Heart right ventricle (tissue), 16 donors: ENCODE measurements around the gene HCLS1. TPM values are rescaled to one million over a fixed set of nuclear protein-coding genes. Genes with fewer than 3 reads are reported as not detected.
A peak's percentile ranks its signal among the peaks of the same experiment; 100 is the strongest.

ENCODE experiments used
- ATAC-seq, 8 donors: fragments of 200-7000 bp; cut with Tn5 transposase; one replicate each; pipeline ENCODE4 v1.9.1; 2020; ENCODE audit warnings: mild to moderate bottlenecking in 8 of 8, moderate library complexity in 8 of 8, moderate number of reproducible peaks in 1 of 8
- DNase-seq, 2 donors: peaks; one replicate each; pipeline ENCODE4 v3.0.0-alpha.2; 2020
- H3K27ac ChIP-seq, 10 donors: fragments of 200-600 bp; sonication (generic) in 2 of 10; one replicate each; pipeline versions ENCODE4 v1.5.0 to v1.8.0; 2020 to 2022; ENCODE audit warnings: mild to moderate bottlenecking in 3 of 10
- H3K27me3 ChIP-seq, 7 donors: fragments of 200-600 bp; one replicate each; pipeline ENCODE4 v1.8.0; 2021 to 2022; ENCODE audit warnings: mild to moderate bottlenecking in 2 of 7
- H3K36me3 ChIP-seq, 9 donors: fragments of 200-600 bp; sonication (generic) in 1 of 9; one replicate each; pipeline versions ENCODE4 v1.5.0 to v1.8.0; 2020 to 2022; ENCODE audit warnings: mild to moderate bottlenecking in 2 of 9
- H3K4me1 ChIP-seq, 9 donors: fragments of 200-600 bp; sonication (generic) in 1 of 9; one replicate each; pipeline versions ENCODE4 v1.5.0 to v1.8.0; 2020 to 2022; ENCODE audit warnings: mild to moderate bottlenecking in 4 of 9
- H3K4me3 ChIP-seq, 10 donors: fragments of 200-600 bp; sonication (generic) in 2 of 10; one replicate each; pipeline versions ENCODE4 v1.5.0 to v1.8.0; 2020 to 2022; ENCODE audit warnings: mild to moderate bottlenecking in 7 of 10, moderate library complexity in 2 of 10
- H3K9me3 ChIP-seq, 11 donors: fragments of 200-600 bp in 10 of 11; sonication (generic) in 2 of 11; one replicate each; pipeline versions ENCODE4 v1.5.0 to v1.8.0; 2013 to 2022; ENCODE audit warnings: mild to moderate bottlenecking in 2 of 11, control low read depth in 1 of 11, moderate library complexity in 1 of 11
- CTCF ChIP-seq, 9 donors: fragments of 200-600 bp; sonication (generic) in 2 of 9; IDR thresholded peaks; one replicate each; pipeline versions ENCODE4 v1.5.0 to v1.8.0; 2021 to 2022; ENCODE audit warnings: antibody characterized with exemption in 9 of 9, mild to moderate bottlenecking in 5 of 9, moderate library complexity in 1 of 9
- WGBS, 2 donors: extraction: QIAGEN DNeasy Blood & Tissue Kit; methylation state at CpG; one replicate each; pipeline ENCODE4 v1.1.7; 2013; ENCODE audit warnings: inconsistent platforms in 1 of 2; 5-methylcytosine and 5-hydroxymethylcytosine counted together
- intact Hi-C, 10 donors: fragments of 100-400 bp; cut with DNase I; formaldehyde crosslinking; loops; one replicate each; pipeline versions ENCODE4 v1.11.1 to v1.14.2; 2022
- polyA plus RNA-seq, 2 donors: library from polyadenylated mRNA; stranded (reverse); fragments of 200-250 nt; gene quantifications; one replicate each; pipeline ENCODE4 v1.2.3, GENCODE V29; 2013
- total RNA-seq, 10 donors: library from RNA; stranded (reverse); fragmentation: NEBNext Ultra II Directional in 3 of 10; extraction: Animal tissue kit (Norgen Biotek cat#: 25700) in 3 of 10; gene quantifications; one replicate each; pipeline versions ENCODE4 v1.2.1 to v1.2.4, GENCODE V29; 2021 to 2023
- donor health status: Arrhythmogenic right ventricular cardiomyopathy.
- donor health status: ischemic (EF 13 %, LVEDD 7.1; RV severe dilation, severe dysfunction).
- donor health status: healthy with polysubstance abuse.
- donor health status: DM: no; HTN: yes; CAD: no.
- donor health status: DM: no; HTN: no; CAD: no.
- donor health status: ischemic (EF 25% LVEDD 6.9; RV normal size, moderate dysfunction).
- donor health status: ischemic (EF 25% LVEDD 5.7; RV mildly dilated, moderate dysfunction).
- donor health status: healthy.
- donor health status: DM: yes; HTN: yes; CAD: no.
- donor health status: Ischemic cardiomyopathy.
- donor health status: ischemic (EF 35%, LVEDD 5.7; RV mildly dilated, moderate dysfunction).
- donor health status: nonischemic (EF 11% LVEDD 7.7; RV severe dilation, severe dysfunction).
- donor health status: DM: yes; HTN: yes; CAD: no.
- donor health status: PGD.
- donor health status: ischemic (EF 29% LVEDD 5.4; RV normal size, mild dysfunction).
- donor health status: nonischemic (EF 23%, LVEDD 6.1; RV moderate dilation, normal function).

Gene HCLS1
- total and polyA plus RNA-seq, 12 donors, result 5.0 to 40.7 (median 10.4) TPM

GRCh38 chr3:121681792-121682191 is 21.1 kb upstream of the HCLS1 start:
- no peaks in the 10 kb centered on the region for H3K4me1 ChIP-seq
- no peak overlapping the region for H3K27ac ChIP-seq
- no peaks in the 10 kb centered on the region for H3K27me3 ChIP-seq
- intact Hi-C loops, result no loop called here
- ATAC-seq (no peak), DNase-seq (no peak)
- 83 to 92% methylated on average over 1 of the region's 1 CpG for WGBS, 2 donors
- H3K4me3 ChIP-seq, result no peak overlapping the region
- no peak for TF ChIP-seq CTCF (IDR thresholded peaks at IDR 0.05)
- H3K9me3 ChIP-seq, result peaks cover 0 to 22% (median 12%) of the 10 kb centered on the region in 11 donors
- H3K36me3 ChIP-seq, result peaks cover 0 to 100% (median 41%) of the 10 kb centered on the region in 9 donors

DNA sequence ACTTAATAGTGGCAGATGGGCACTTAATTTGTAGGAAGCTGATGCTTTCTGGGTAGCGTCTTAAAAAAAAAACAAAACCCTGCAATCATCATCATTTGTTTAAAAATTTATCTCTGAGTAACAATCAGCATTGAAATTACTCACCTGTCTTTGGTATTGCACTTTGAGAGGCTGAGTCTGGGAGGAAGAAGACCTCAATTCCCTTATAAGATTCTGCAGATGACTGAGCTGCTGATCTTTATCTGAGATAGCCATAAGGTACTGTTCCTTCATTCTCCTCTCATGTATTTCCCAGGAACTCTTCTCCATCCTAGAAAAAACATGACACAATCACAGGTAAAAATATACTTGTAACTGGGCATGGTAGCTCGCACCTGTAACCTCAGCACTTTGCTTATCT is 16.4 kb upstream of the HCLS1 start:
- Histone ChIP-seq H3K4me1 (no peaks in the 10 kb centered on the region), H3K9me3 (no peaks in the 10 kb centered on the region), H3K36me3 (peaks cover 0 to 100% (median 55%) of the 10 kb centered on the region in 9 donors), H3K27ac (no peak overlapping the region), H3K27me3 (no peaks in the 10 kb centered on the region), H3K4me3 (no peak overlapping the region)
- intact Hi-C loops, result no loop called here
- no peak for ATAC-seq
- WGBS, 2 donors, result 96 to 97% methylated on average over 2 of the region's 2 CpGs
- no peak for DNase-seq
- no peak for TF ChIP-seq CTCF (IDR thresholded peaks at IDR 0.05)

GRCh38 chr3:121670676-121671075 is 10.0 kb upstream of the HCLS1 start:
- no peak overlapping the region for H3K4me3 ChIP-seq
- H3K36me3 ChIP-seq, result peaks cover 0 to 100% (median 48%) of the 10 kb centered on the region in 9 donors
- ATAC-seq, result peak in 2 of 8 donors; percentile 44 to 69
- intact Hi-C loops, result no loop called here
- DNase-seq, result no peak
- TF ChIP-seq CTCF (IDR thresholded peaks at IDR 0.05), result no peak
- no peaks in the 10 kb centered on the region for H3K27me3 ChIP-seq
- peaks cover 0 to 25% (median 0%) of the 10 kb centered on the region in 9 donors for H3K4me1 ChIP-seq
- peak overlapping the region in 1 of 10 donors; percentile 39 for H3K27ac ChIP-seq
- H3K9me3 ChIP-seq, result no peaks in the 10 kb centered on the region

DNA sequence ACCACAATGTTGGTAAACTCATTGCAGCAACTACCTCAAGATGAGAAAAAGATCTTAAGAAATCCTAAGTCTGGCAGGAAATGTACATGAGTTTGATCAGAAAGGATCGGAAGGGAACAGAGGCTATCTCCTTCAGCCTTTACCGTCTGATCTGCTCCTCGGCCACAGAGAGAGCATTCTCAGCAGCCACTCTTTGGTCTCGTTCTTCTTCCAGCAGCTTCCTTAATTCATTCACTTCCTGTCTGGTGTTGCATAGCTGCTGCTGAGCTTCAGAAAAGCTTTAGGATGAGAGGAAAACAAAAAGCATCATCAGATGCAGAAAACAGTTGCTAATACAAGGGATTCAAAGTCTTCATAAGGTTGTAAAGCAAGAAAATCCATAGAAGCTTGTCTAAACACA is 6.6 kb upstream of the HCLS1 start:
- no peak for ATAC-seq
- no peaks in the 10 kb centered on the region for H3K27me3 ChIP-seq
- intact Hi-C loops, result loop anchor here in 1 of 10 donors (10.0 kb wide), 1 partner anchor 57 kb away; no protein-coding TSS in a partner anchor
- DNase-seq, result no peak
- no peak overlapping the region for H3K4me3 ChIP-seq
- peaks cover 0 to 28% (median 4%) of the 10 kb centered on the region in 9 donors for H3K4me1 ChIP-seq
- peak overlapping the region in 2 of 10 donors; percentile 7 to 84 for H3K27ac ChIP-seq
- WGBS, 2 donors, result 81 to 87% methylated on average over 4 of the region's 4 CpGs
- TF ChIP-seq CTCF (IDR thresholded peaks at IDR 0.05), result no peak
- H3K36me3 ChIP-seq, result peaks cover 0 to 100% (median 59%) of the 10 kb centered on the region in 9 donors
- no peaks in the 10 kb centered on the region for H3K9me3 ChIP-seq
